H1 (cell line): Measurements from ENCODE around the gene APOL1. TPM values are rescaled to one million over a fixed set of nuclear protein-coding genes. Genes with fewer than 3 reads are reported as not detected.

Experiments used
- CTCF ChIA-PET: fragments of 300-600 bp; sonication (Branson Sonifier 250); formaldehyde crosslinking; loops from one replicate; lab custom pipeline; 2021; ENCODE audit not compliant: partially characterized antibody; lab: Charles Lee
- POLR2A ChIA-PET: fragments of 300-600 bp; sonication (Branson Sonifier 250); formaldehyde crosslinking; loops from one replicate; lab custom pipeline; 2021; ENCODE audit warnings: inconsistent platforms; ENCODE audit not compliant: partially characterized antibody; lab: Charles Lee
- DNase-seq, 2 experiments: peaks; one replicate each; pipeline versions ENCODE4 v3.0.0 to v3.0.0-alpha.2; 2010 to 2022; ENCODE audit warnings: low spot score in 2 of 2, low read depth in 1 of 2, mixed read lengths in 1 of 2
- FAIRE-seq: peaks from 2 replicates; lab custom pipeline; 2011; peaks lifted over from hg19 to GRCh38; lab: Jason Lieb, UNC
- H2AFZ ChIP-seq: 2 replicates; pipeline ENCODE4 v1.8.1; 2012; ENCODE audit warnings: low read length, inconsistent platforms
- H2AK5ac ChIP-seq: 2 replicates; pipeline ENCODE4 v1.6.1; 2013; ENCODE audit warnings: low read depth, low read length
- H2BK120ac ChIP-seq: replicated peaks from 2 replicates; pipeline ENCODE3; 2013; ENCODE audit warnings: low read depth, low read length, inconsistent platforms
- H2BK12ac ChIP-seq: 2 replicates; pipeline ENCODE4 v1.6.1; 2013; ENCODE audit warnings: low read depth, low read length
- H2BK15ac ChIP-seq: 2 replicates; pipeline ENCODE4 v1.6.1; 2013; ENCODE audit warnings: low read length
- H2BK20ac ChIP-seq: 2 replicates; pipeline ENCODE4 v1.6.1; 2013; ENCODE audit warnings: low read length
- H2BK5ac ChIP-seq: 2 replicates; pipeline ENCODE4 v1.6.1; 2013; ENCODE audit warnings: low read depth, low read length
- H3K14ac ChIP-seq: 2 replicates; pipeline ENCODE4 v1.6.1; 2013; ENCODE audit warnings: inconsistent platforms; ENCODE audit not compliant: insufficient read length
- H3K18ac ChIP-seq: 2 replicates; pipeline ENCODE4 v1.6.1; 2013; ENCODE audit warnings: low read length; ENCODE audit errors: extremely low read depth
- H3K23ac ChIP-seq: 2 replicates; pipeline ENCODE4 v1.6.1; 2013; ENCODE audit warnings: inconsistent platforms; ENCODE audit not compliant: insufficient read length
- H3K23me2 ChIP-seq: 2 replicates; pipeline ENCODE4 v1.6.1; 2013; ENCODE audit warnings: low read depth, low read length
- H3K27ac ChIP-seq: 2 replicates; pipeline ENCODE4 v1.6.1; 2011; ENCODE audit warnings: low read depth, low read length, inconsistent platforms
- H3K27me3 ChIP-seq, 4 experiments: replicated peaks in 1 of 4; 1 replicate in 1 of 4; 2 replicates in 3 of 4; pipeline versions ENCODE4 v1.6.1 to v1.8.1; 2011 to 2013; ENCODE audit warnings: low read length in 3 of 4, mild to moderate bottlenecking in 3 of 4, inconsistent platforms in 2 of 4, mixed read lengths in 2 of 4, moderate library complexity in 1 of 4; ENCODE audit not compliant: control insufficient read depth in 3 of 4, insufficient read depth in 3 of 4; ENCODE audit errors: extremely low read depth in 1 of 4
- H3K36me3 ChIP-seq, 4 experiments: 2 replicates each; pipeline versions ENCODE4 v1.6.1 to v1.8.1; 2011 to 2013; ENCODE audit warnings: mild to moderate bottlenecking in 4 of 4, low read length in 3 of 4, moderate library complexity in 2 of 4, control low read depth in 1 of 4, inconsistent platforms in 1 of 4; ENCODE audit not compliant: insufficient read depth in 4 of 4, control insufficient read depth in 2 of 4
- H3K4ac ChIP-seq: replicated peaks from 2 replicates; pipeline ENCODE3; 2013; ENCODE audit warnings: low read length, low read depth, mixed read lengths, inconsistent platforms; ENCODE audit not compliant: insufficient read length
- H3K4me1 ChIP-seq, 4 experiments: replicated peaks in 1 of 4; 1 replicate in 1 of 4; 2 replicates in 3 of 4; pipeline versions ENCODE4 v1.6.1 to v1.8.1; 2011 to 2013; ENCODE audit warnings: low read length in 3 of 4, inconsistent platforms in 2 of 4, mixed read lengths in 1 of 4; ENCODE audit not compliant: insufficient read depth in 4 of 4, control insufficient read depth in 3 of 4
- H3K4me2 ChIP-seq, 2 experiments: 2 replicates each; pipeline versions ENCODE4 v1.6.1 to v1.8.1; 2011 to 2013; ENCODE audit warnings: low read depth in 2 of 2, low read length in 2 of 2, control low read depth in 1 of 2, inconsistent platforms in 1 of 2, mild to moderate bottlenecking in 1 of 2; ENCODE audit not compliant: insufficient read depth in 1 of 2
- H3K4me3 ChIP-seq, 4 experiments: fragments of 200-600, 300-600 bp in 1 of 4; sonication (generic), shearing (Covaris generic), sonication (Bioruptor Twin) in 1 of 4; 2 replicates each; pipeline versions ENCODE4 v1.5.1 to v1.8.1; 2011 to 2016; ENCODE audit warnings: low read length in 4 of 4, low read depth in 3 of 4, control low read depth in 2 of 4, inconsistent platforms in 2 of 4, mild to moderate bottlenecking in 2 of 4, mixed read lengths in 1 of 4, moderate library complexity in 1 of 4; ENCODE audit not compliant: insufficient read depth in 2 of 4; ENCODE audit errors: extremely low read depth in 1 of 4
- H3K56ac ChIP-seq: replicated peaks from 2 replicates; pipeline ENCODE3; 2013; ENCODE audit warnings: low read depth, mild to moderate bottlenecking, mixed read lengths, low read length, inconsistent platforms; ENCODE audit not compliant: insufficient read length
- H3K79me1 ChIP-seq: 2 replicates; pipeline ENCODE4 v1.6.1; 2013; ENCODE audit warnings: low read depth, low read length, control low read depth
- H3K79me2 ChIP-seq, 2 experiments: 2 replicates each; pipeline versions ENCODE4 v1.6.1 to v1.8.1; 2012 to 2013; ENCODE audit warnings: low read length in 2 of 2, mild to moderate bottlenecking in 2 of 2, inconsistent platforms in 1 of 2; ENCODE audit not compliant: insufficient read depth in 2 of 2, control insufficient read depth in 1 of 2
- H3K9ac ChIP-seq, 4 experiments: replicated peaks in 1 of 4; 1 replicate in 1 of 4; 2 replicates in 3 of 4; pipeline versions ENCODE4 v1.6.1 to v1.8.1; 2011 to 2013; ENCODE audit warnings: low read depth in 3 of 4, low read length in 3 of 4, control low read depth in 2 of 4, mild to moderate bottlenecking in 2 of 4, moderate library complexity in 2 of 4, inconsistent platforms in 1 of 4; ENCODE audit errors: extremely low read depth in 1 of 4
- H3K9me3 ChIP-seq, 2 experiments: 2 replicates each; pipeline versions ENCODE4 v1.6.1 to v1.8.1; 2012 to 2013; ENCODE audit warnings: mild to moderate bottlenecking in 2 of 2, moderate library complexity in 2 of 2, control low read depth in 1 of 2, inconsistent platforms in 1 of 2, low read depth in 1 of 2, low read length in 1 of 2, mixed read lengths in 1 of 2; ENCODE audit not compliant: insufficient read depth in 2 of 2
- H4K20me1 ChIP-seq, 2 experiments: replicated peaks in 1 of 2; 2 replicates each; pipeline versions ENCODE3 to v1.8.1; 2011 to 2013; ENCODE audit warnings: inconsistent platforms in 2 of 2, low read length in 2 of 2, mild to moderate bottlenecking in 1 of 2; ENCODE audit not compliant: insufficient read depth in 2 of 2, control insufficient read depth in 1 of 2
- H4K5ac ChIP-seq: 2 replicates; pipeline ENCODE4 v1.6.1; 2013; ENCODE audit warnings: low read length, low read depth, mixed read lengths, inconsistent platforms; ENCODE audit not compliant: insufficient read length
- H4K8ac ChIP-seq: 2 replicates; pipeline ENCODE4 v1.8.0; 2013; ENCODE audit warnings: mild to moderate bottlenecking, moderate library complexity, low read length, inconsistent platforms; ENCODE audit not compliant: insufficient read depth; ENCODE audit errors: extremely low read depth
- H4K91ac ChIP-seq: replicated peaks from 2 replicates; pipeline ENCODE3; 2013; ENCODE audit warnings: low read length, mixed read lengths, inconsistent platforms; ENCODE audit not compliant: insufficient read length
- MAX ChIP-seq: IDR thresholded peaks from 2 replicates; pipeline ENCODE4 v1.6.1; 2012; ENCODE audit warnings: inconsistent platforms
- NRF1 ChIP-seq: IDR thresholded peaks from 2 replicates; pipeline ENCODE4 v1.6.1; 2011; ENCODE audit warnings: mild to moderate bottlenecking, low read depth, low read length, improper control_type of control experiment
- POU5F1 ChIP-seq: IDR thresholded peaks from 2 replicates; pipeline ENCODE4 v1.6.1; 2011; ENCODE audit warnings: low read depth, mild to moderate bottlenecking, low read length, moderate library complexity
- RAD21 ChIP-seq, 2 experiments: IDR thresholded peaks in 1 of 2; conservative IDR thresholded peaks in 1 of 2; 2 replicates each; pipeline ENCODE4 v1.6.1; 2011; ENCODE audit warnings: low read depth in 2 of 2, low read length in 2 of 2, improper control_type of control experiment in 1 of 2, inconsistent platforms in 1 of 2, mild to moderate bottlenecking in 1 of 2, moderate library complexity in 1 of 2
- RNF2 ChIP-seq: fragments of 200-900, 300-1000 bp; sonication (generic); IDR thresholded peaks from 2 replicates; pipeline ENCODE4 v1.7.1; 2016; ENCODE audit warnings: borderline replicate concordance, low read depth, mild to moderate bottlenecking, antibody characterized with exemption, low read length; ENCODE audit not compliant: poor library complexity, severe bottlenecking; ENCODE audit errors: missing control alignments
- USF2 ChIP-seq: IDR thresholded peaks from 2 replicates; pipeline ENCODE4 v1.6.1; 2011; ENCODE audit warnings: low read length, improper control_type of control experiment
- YY1 ChIP-seq: IDR thresholded peaks from 2 replicates; pipeline ENCODE4 v1.6.1; 2011; ENCODE audit warnings: low read depth, mild to moderate bottlenecking, low read length
- WGBS, 2 experiments: shearing (Covaris generic) in 1 of 2; methylation state at CpG; one replicate each; pipeline versions ENCODE4 v1.1.6 to v1.1.7; 2013 to 2015; ENCODE audit warnings: low lambda C conversion rate in 2 of 2, mixed read lengths in 2 of 2, inconsistent platforms in 1 of 2, low coverage in 1 of 2, missing lambda C conversion rate in 1 of 2; ENCODE audit not compliant: insufficient replicate concordance in 2 of 2, insufficient coverage in 1 of 2, insufficient read length in 1 of 2; ENCODE audit errors: extremely low coverage in 1 of 2, missing lambda C conversion rate in 1 of 2; 5-methylcytosine and 5-hydroxymethylcytosine counted together
- polyA plus RNA-seq, 7 experiments: library from polyadenylated mRNA; depleted of rRNA in 3 of 7; stranded (reverse) in 5 of 7; unstranded in 2 of 7; fragments of >200 nt in 5 of 7; fragments of 200-250 nt in 2 of 7; gene quantifications; 1 replicate in 5 of 7; 2 replicates in 1 of 7; 4 replicates in 1 of 7; pipeline versions ENCODE4 v1.2.1 to v1.2.3, GENCODE V29; 2011 to 2013; ENCODE audit warnings: missing spikeins in 2 of 7, mixed read lengths in 2 of 7
- total RNA-seq: library from RNA; stranded (reverse); fragmentation: NEBNext Ultra II Directional; extraction: Animal tissue kit (Norgen Biotek cat#: 25700); gene quantifications from 2 replicates; pipeline ENCODE4 v1.2.1, GENCODE V29; 2021

Gene APOL1
- total and polyA plus RNA-seq, 2 of the 8 experiments (the other 6 are each of a cell fraction or from before 2014, with no cell fraction given) = not detected

GRCh38 chr22:36246718-36247117 lies 6.2 kb upstream of the APOL1 start:
- H3K9me3 ChIP-seq = peaks cover 3 to 7% of the 10 kb centered on the region in 2 experiments; a peak in 3 of 4 replicates
- H2AFZ ChIP-seq = no peak overlapping the region
- H3K56ac ChIP-seq = no peak overlapping the region
- H4K5ac ChIP-seq = no peak overlapping the region
- no peak overlapping the region for H2BK12ac ChIP-seq
- no peak overlapping the region for H3K27ac ChIP-seq
- H3K9ac ChIP-seq = no peak overlapping the region
- H3K27me3 ChIP-seq = no peaks in the 10 kb centered on the region
- H2BK20ac ChIP-seq = no peak overlapping the region
- no peak overlapping the region for H3K18ac ChIP-seq
- no peaks in the 10 kb centered on the region for H3K79me1 ChIP-seq
- H3K4me3 ChIP-seq = no peak overlapping the region
- ChIA-PET POLR2A (no interaction called here), CTCF (no interaction called here)
- H3K36me3 ChIP-seq = no peaks in the 10 kb centered on the region
- no peak overlapping the region for H3K14ac ChIP-seq
- WGBS, 2 experiments = 84% methylated on average over 3 of the region's 3 CpGs; no CpG with 5 or more reads in 1 of the 2 experiments
- no peak overlapping the region for H3K23ac ChIP-seq
- H3K23me2 ChIP-seq = no peaks in the 10 kb centered on the region
- H4K20me1 ChIP-seq = no peaks in the 10 kb centered on the region
- FAIRE-seq = no peak
- DNase-seq = no peak
- no peak overlapping the region for H2BK120ac ChIP-seq
- H4K91ac ChIP-seq = no peak overlapping the region
- no peaks in the 10 kb centered on the region for H3K79me2 ChIP-seq
- H2BK5ac ChIP-seq = no peak overlapping the region
- peaks cover 0 to 5% (median 0%) of the 10 kb centered on the region in 4 experiments; a peak in 1 of 7 replicates for H3K4me1 ChIP-seq
- H3K4ac ChIP-seq = no peak overlapping the region
- H3K4me2 ChIP-seq = no peak overlapping the region
- H2BK15ac ChIP-seq = no peak overlapping the region
- H2AK5ac ChIP-seq = no peak overlapping the region
- H4K8ac ChIP-seq = no peak overlapping the region; the same call in 1 of the 2 replicates
- TF ChIP-seq RAD21 (IDR thresholded peaks at IDR 0.05 in 1 of 2, conservative IDR thresholded peaks at IDR 0.05 in 1 of 2; ENCODE audit: low read depth in 2 of 2, low read length in 2 of 2) = no peak
- TF ChIP-seq MAX = no peak
- TF ChIP-seq USF2 = no peak
- no peak for TF ChIP-seq RNF2
- no peak for TF ChIP-seq POU5F1
- TF ChIP-seq YY1 = no peak
- TF ChIP-seq NRF1 = no peak
